Stimulated activated CD8-positive, alpha-beta memory T cell treated with anti-CD3 and anti-CD28 coated beads, Interleukin-12 subunit alpha, Interleukin-12 subunit beta, amount 100 ng/mL, for 4 hours (primary cell): ENCODE data around the gene STK38L.

Source experiments
- DNase-seq: peaks from one replicate; pipeline ENCODE4 v3.0.0-alpha.2; 2020; ENCODE audit warnings: low read depth

STK38L gene

DNA sequence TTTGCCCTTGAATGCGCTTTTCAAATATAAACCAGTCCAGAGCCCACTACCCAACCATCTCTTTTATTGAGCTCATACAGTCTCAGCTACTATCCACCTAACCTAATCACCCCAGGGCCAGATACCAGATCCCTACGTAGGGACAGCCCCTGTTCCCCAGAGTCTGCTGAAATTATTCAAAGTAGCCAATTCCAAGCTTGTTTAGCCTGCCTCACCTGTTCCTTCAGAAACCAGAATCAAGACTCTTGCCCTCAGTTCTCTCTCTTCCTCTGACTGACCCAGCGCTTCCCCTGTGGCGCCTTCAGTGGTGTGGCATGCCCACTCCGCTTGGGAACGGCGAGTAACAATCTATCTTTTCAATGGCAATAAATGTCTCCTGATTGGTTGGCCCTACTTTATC lies 107.4 kb downstream of the STK38L start:
- DNase-seq, result no peak

DNA sequence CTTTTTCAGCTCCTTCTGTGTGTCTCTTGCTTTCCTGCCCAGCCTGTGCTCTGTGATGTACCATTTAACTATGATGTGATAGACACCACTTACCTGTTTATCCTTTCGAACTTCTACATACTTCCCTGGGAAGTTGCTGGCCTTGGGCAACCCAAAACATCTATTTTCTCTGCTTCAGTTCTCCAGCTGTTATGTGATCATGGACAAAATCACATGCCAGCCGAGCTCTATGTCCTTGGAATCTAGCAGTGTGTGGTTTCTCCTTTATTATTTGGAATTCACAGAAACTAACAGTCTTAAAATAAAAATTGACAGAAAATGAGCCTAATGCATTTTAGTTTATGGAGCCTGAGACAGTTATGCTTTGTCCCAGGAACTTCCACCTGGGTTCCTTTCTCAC lies 111.4 kb downstream of the STK38L start:
- DNase-seq, result no peak

DNA sequence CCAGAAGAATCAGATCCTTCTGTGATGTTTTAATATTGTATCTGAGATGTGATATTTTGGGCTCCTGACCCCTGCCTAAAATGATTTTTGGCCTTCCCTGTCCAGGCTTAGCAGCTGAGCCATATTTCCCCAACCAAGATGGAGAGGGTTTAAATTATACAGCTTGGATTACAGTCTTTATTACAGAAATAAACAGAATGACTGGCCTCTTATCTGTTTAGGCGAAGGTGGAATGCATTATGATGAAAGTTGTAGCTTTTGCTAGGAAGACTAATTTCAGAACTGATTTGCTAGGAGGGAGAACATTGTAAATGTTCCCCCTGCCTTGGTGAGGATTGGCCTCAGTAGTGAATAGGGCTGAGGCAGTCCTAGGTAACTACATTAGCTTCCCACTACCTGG lies 111.9 kb downstream of the STK38L start:
- no peak for DNase-seq

DNA sequence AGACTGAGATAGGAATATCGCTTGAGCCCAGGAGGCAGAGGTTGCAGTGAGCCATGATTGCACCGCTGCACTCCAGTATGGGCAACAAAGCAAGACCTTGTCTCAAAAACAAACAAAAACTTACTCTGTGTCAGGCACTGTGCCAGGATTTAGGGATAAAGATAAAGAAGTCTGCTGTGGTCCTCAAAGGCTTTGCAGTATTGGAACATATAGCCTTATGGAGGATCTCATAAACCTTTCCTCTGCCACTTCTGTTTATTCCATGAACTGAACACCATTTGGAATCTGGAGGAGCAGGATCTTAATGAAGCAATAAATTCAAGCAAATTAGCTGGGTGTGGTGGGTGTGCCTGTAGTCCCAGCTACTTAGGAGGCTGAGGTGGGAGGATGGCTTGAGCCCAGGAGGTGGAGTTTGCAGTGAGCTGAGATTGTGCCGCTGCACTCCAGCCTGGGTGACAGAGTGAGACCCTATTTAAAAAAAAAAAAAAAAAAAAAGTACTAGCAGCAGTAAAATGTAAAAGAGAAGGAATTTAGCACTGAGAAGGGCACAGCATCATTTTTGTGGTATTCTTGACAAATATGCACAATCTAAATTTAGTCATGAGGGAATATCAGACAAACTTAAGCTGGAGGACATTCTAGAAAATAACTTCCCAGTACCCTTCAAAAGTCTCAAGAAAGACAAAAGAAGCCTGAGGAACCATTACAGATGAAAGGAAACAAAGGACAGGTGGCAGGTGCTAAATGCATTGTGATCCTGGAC lies 115.7 kb downstream of the STK38L start:
- no peak for DNase-seq

DNA sequence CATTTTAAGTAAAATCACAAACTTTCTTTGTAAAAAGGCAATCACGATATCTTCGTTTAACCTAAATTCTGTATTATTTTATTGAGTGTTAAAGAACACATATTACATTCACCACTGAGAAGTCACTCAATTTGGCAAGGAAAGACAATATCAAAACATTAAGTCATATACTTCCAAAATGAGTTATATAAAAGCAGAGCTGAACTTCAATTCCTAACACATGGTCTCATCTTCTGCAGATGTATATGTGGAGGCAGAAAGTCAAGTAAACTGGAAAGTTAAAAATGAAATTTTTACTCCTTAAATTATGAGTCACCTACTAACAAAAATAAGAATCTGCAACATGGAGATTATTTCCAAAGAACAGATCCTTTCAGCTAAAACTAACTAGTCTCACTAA lies 117.3 kb downstream of the STK38L start:
- no peak for DNase-seq

DNA sequence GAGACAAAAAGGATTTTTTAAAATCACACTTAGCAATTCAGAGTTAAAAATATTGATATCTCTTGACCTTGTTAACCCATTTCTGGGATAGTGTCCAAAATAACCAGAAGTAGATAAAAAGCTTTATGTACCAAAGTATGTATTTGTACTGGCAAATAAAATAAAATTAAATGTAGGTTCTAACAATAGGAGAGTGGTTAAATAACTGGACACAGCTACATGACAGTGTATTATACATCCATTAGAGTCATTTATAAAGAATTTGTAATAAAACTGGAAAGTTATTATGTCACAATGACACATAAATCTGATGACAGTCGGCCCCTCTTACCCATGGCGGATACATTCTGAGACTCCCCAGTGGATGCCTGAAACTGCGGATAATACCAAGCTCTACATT lies 122.5 kb downstream of the STK38L start:
- no peak for DNase-seq

DNA sequence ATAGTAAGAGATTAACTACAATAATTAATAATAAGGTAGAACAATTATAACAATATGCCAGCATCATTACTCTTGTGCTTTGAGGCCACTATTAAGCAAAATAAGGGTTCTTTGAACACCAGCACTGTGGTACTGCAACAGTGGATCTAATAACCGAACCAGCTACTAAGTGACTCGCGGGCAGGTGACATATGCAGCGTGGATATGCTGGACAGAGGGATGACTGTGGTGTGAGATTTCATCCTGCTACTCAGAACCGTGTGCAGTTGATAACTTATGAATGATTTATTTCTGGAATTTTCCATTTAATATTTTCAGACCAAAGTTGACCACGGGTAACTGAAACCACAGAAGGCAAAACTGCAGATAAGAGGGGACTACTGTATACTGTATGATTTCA lies 123.0 kb downstream of the STK38L start:
- DNase-seq, result no peak
